ENCODE data around the gene SCYGR7.

Gene SCYGR7

GRCh38 chr2:227759411-227760118, 31.4 kb downstream of the SCYGR7 start:
- no peak for DNase-seq

GRCh38 chr2:227761740-227762476, 33.8 kb downstream of the SCYGR7 start:
- DNase-seq = no peak

DNA sequence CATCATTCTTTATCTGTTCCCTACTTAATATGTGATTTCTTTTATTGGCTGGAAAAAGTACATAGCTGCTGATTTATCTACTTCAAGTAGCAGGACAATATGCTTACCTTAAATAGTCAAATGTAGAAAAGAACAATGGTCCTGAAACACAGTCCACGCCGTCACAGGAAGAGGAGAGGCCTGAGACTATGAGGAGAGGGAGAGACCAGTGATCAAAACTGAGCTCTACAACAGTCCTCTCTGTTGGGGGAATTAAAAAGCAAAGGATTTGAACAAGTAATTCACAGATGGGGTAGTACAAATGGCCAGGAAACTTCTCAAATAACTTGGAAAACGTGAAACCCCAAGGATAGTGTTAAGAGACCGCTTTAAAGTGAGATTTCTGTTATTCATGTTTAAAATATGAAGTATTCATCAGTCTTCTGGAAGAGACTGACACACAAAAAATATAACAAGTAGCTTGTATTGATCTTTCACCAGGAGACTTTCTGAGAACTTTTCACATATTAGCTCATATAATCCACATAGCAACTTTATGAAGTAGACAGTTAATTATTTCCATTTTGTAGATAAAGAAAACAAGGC, 37.7 kb downstream of the SCYGR7 start:
- no peak for DNase-seq

DNA sequence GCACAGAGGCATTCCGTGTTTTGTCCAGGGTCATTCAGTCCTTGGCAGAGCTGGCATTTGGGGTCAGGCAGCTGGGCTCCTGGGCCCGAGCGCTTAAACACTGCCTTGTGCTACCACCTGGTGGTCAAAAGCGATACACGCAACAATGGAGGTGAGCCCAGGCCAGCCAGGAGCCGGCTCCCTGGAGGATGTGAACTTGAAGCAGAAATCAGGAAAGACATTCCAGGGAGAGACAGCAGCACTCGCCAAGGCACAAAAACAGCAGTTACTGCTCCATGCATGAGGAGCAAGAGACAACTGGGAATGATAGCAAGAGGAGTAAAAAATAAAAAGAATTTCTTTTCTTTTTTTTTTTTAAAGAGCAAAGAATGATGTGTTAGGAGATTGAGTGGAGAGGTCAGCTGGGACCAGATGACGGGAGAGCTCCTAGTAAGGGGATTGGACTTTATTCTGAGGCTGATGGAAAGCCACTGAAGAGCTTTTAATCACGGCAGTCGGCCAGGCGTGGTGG, 38.3 kb downstream of the SCYGR7 start:
- peak; percentile 65 for DNase-seq

- DNase-seq = no peak
Observed at GRCh38 chr2:227767830-227768229, 39.7 kb downstream of the SCYGR7 start.

- no peak for DNase-seq
Observed at GRCh38 chr2:227772197-227772661, 44.1 kb downstream of the SCYGR7 start.

DNA sequence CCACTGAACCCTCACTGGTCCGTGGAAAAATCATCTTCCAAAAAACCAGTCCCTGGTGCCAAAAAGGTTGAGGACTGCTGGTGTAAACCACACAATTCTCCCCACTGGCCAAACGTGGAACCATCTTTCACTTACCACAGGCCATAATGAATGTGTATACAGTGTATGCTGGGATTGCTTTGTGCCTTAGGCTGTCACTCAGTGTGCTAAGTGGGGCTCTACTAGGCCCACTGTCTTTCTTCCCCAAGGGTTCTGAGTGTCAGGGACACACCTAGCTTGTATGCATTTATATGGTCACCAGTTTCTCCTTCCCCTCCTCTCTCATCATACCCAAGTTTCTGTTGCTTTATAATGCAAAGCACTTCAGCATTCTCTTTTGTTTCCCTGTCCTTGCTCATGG, 44.8 kb downstream of the SCYGR7 start:
- DNase-seq = no peak

DNA sequence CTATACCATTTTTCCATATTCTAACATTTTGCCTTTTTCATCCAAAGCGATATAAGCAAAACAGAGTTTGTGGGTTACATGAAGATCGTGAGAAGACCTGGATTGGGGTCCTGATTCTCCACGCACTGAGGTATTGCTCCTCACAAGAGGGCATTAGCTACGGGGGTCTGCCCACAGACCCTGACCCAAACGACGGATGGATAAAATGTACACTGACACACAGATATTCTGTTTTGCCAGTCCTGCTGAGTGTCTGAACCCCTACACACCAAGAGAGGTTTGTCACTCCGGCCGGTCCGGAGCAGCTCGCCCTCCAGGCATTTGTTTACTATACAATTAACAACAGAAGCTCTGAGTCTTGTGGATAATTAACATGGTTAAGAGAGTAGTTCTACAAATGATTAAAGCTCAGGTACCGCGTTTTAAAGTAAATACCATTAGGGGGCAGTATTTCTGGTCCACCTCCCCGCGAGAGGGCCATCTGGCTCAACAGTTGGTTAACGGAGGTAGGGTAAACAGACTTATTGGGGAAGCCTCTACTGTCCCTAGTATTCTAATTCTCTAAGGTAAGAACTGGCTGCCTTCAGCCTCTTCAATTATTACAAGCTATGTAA, 46.0 kb downstream of the SCYGR7 start:
- DNase-seq = no peak

GRCh38 chr2:227774895-227775842, 47.0 kb downstream of the SCYGR7 start:
- no peak for DNase-seq
